SHP77 treated with DMSO at 0.1 percent for 48 hours (cell line): ENCODE results near the gene SPP1.
"Not testable (repeated sequence)": the region's sequence is repeated elsewhere in the genome, so short reads cannot be mapped to it uniquely, and the experiment has no call there.

ENCODE experiments used
- DNase-seq: peaks from one replicate; lab custom pipeline; 2025; lab: John Stamatoyannopoulos, UW

SPP1 gene

GRCh38 chr4:88025868-88026661, 50.6 kb downstream of the SPP1 start:
- not testable (repeated sequence) for DNase-seq

- no peak for DNase-seq
Measured at GRCh38 chr4:88027611-88028608, 52.4 kb downstream of the SPP1 start.

GRCh38 chr4:88028946-88029345, 53.4 kb downstream of the SPP1 start:
- DNase-seq: no peak

GRCh38 chr4:88029556-88029955, 54.0 kb downstream of the SPP1 start:
- DNase-seq: no peak

GRCh38 chr4:88030565-88031310, 55.2 kb downstream of the SPP1 start:
- no peak for DNase-seq
